ENCODE data around the gene MAPKAPK3. TPM values are rescaled to one million over a fixed set of nuclear protein-coding genes. Genes with fewer than 3 reads are reported as not detected.

MAPKAPK3 gene
- total RNA-seq, 4 donors from 2014 or later = 66.1 to 147 (median 97.5) TPM

DNA sequence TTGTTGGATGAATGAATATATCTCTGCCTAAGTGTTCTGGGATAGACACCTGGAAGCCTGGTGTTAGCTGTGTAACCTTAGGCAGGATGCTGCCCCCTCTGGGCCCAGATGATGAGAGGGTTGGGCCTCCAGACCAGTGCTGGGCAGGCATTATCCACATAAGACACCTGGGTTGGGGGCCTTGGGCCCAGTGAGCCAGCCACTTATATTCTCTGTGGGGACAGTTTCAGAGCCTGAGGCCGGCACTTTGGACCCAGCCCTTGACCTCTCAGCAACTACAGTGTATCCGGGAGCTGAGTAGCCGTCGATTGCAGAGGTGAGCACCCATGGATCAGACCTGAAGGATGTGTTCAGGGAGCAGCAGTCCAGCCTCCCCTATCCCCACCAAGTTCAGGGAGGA, 45.5 kb upstream of the MAPKAPK3 start:
- Histone ChIP-seq H3K36me3 (no peaks in the 10 kb centered on the region), H3K27ac (no peak overlapping the region), H3K4me3 (replicated peaks in 1 of 3) (no peak overlapping the region), H3K4me1 (peaks cover 24 to 46% of the 10 kb centered on the region in 2 donors), H3K9me3 (no peaks in the 10 kb centered on the region), H3K27me3 (no peaks in the 10 kb centered on the region)
- intact Hi-C loops (cut with DNase I) = no loop called here
- no peak for TF ChIP-seq POLR2A (IDR thresholded peaks at IDR 0.05)
- TF ChIP-seq CTCF (IDR thresholded peaks at IDR 0.05) = no peak
- WGBS, 2 donors = 75 to 85% methylated on average over 3 to 4 of the region's 4 CpGs
- no peak for DNase-seq

DNA sequence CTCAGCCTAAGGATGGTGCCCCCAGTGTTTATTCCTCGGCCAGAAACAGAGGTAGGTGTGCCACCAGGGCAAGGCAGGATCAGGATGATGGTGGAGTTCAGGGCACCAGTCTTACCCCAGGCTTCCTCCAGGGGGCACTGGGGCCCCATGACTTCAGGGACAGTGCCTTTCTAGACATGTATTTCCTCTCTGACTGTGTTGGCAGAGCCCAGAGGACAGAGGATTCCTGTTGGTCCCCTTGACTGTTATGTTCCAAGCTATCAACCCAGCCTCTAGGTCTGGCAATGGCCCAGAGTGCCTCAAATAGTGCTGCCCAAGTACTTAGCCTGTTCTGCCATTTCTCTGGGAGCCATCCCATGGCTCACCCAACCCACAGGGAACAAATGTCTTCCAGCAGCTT, 44.8 kb upstream of the MAPKAPK3 start:
- intact Hi-C loops (cut with DNase I) = loop anchor here (1.0 kb wide), 1 partner anchor 42 kb away; no protein-coding TSS in a partner anchor
- peak overlapping the region; percentile 0 to 61 (median 10) for H3K27ac ChIP-seq
- WGBS, 2 donors = 0% methylated on average over 1 of the region's 1 CpG

GRCh38 chr3:50572801-50573371, 44.1 kb upstream of the MAPKAPK3 start:
- H3K4me3 ChIP-seq (replicated peaks in 1 of 3) = no peak overlapping the region
- H3K4me1 ChIP-seq = peaks cover 14 to 38% of the 10 kb centered on the region in 2 donors
- no peak for TF ChIP-seq CTCF (IDR thresholded peaks at IDR 0.05)
- TF ChIP-seq POLR2A (IDR thresholded peaks at IDR 0.05) = no peak
- no peaks in the 10 kb centered on the region for H3K9me3 ChIP-seq
- 84 to 100% methylated on average over 3 to 4 of the region's 4 CpGs for WGBS, 2 donors
- peaks cover 0 to 2% of the 10 kb centered on the region in 2 donors for H3K36me3 ChIP-seq
- intact Hi-C loops (cut with DNase I) = loop anchor here (1.0 kb wide), 1 partner anchor 41 kb away; no protein-coding TSS in a partner anchor
- DNase-seq = no peak
- H3K27me3 ChIP-seq = no peaks in the 10 kb centered on the region
- peak overlapping the region in 2 of 3 donors; percentile 0 to 61 for H3K27ac ChIP-seq

More for the DNA sequence above, 44.8 kb upstream of the MAPKAPK3 start:
- no peaks in the 10 kb centered on the region for H3K27me3 ChIP-seq
- no peak overlapping the region for H3K4me3 ChIP-seq (replicated peaks in 1 of 3)
- DNase-seq = peak; percentile 81 to 82
- no peaks in the 10 kb centered on the region for H3K9me3 ChIP-seq
- peaks cover 19 to 40% of the 10 kb centered on the region in 2 donors for H3K4me1 ChIP-seq
- TF ChIP-seq POLR2A (IDR thresholded peaks at IDR 0.05) (no peak), CTCF (IDR thresholded peaks at IDR 0.05) (peak; percentile 88 to 98 (median 93))
- H3K36me3 ChIP-seq = no peaks in the 10 kb centered on the region

- WGBS, 2 donors = 78 to 80% methylated on average over 8 of the region's 8 CpGs
- H3K36me3 ChIP-seq = peaks cover 0 to 4% of the 10 kb centered on the region in 2 donors
- H3K27ac ChIP-seq = peak overlapping the region; percentile 10 to 41 (median 41)
These were observed 43.1 kb upstream of the MAPKAPK3 start for GRCh38 chr3:50573566-50574443.

More at GRCh38 chr3:50573566-50574443, 43.1 kb upstream of the MAPKAPK3 start:
- intact Hi-C loops (cut with DNase I) = no loop called here
- Histone ChIP-seq H3K4me3 (replicated peaks in 1 of 3) (no peak overlapping the region), H3K9me3 (no peaks in the 10 kb centered on the region), H3K4me1 (peaks cover 8 to 30% of the 10 kb centered on the region in 2 donors), H3K27me3 (no peaks in the 10 kb centered on the region)
- DNase-seq = peak in 1 of 2 donors; percentile 42
- TF ChIP-seq POLR2A (IDR thresholded peaks at IDR 0.05) (no peak), CTCF (IDR thresholded peaks at IDR 0.05) (no peak)
